GM13977 (cell line): ENCODE measurements around the gene VRTN.

Experiments
- DNase-seq: peaks from one replicate; pipeline ENCODE4 v3.0.0; 2012; ENCODE audit warnings: low spot score
- in situ Hi-C: fragments of 300-500 bp; cut with MboI; formaldehyde crosslinking; loops from one replicate; pipeline ENCODE4 v1.12.0; 2022; ENCODE audit warnings: low sequenced_read_pairs, low pct_unique_long_range_greater_than_20kb, mixed read lengths, inconsistent platforms; ENCODE audit not compliant: unreplicated experiment
- TF ChIP-seq, protein P1 (sequence below): IDR thresholded peaks from 2 replicates; pipeline ENCODE4 v1.5.1; 2012; ENCODE audit warnings: mild to moderate bottlenecking, control low read depth; ENCODE audit not compliant: insufficient read depth; ENCODE audit errors: extremely low read depth, missing control alignments

VRTN gene

DNA sequence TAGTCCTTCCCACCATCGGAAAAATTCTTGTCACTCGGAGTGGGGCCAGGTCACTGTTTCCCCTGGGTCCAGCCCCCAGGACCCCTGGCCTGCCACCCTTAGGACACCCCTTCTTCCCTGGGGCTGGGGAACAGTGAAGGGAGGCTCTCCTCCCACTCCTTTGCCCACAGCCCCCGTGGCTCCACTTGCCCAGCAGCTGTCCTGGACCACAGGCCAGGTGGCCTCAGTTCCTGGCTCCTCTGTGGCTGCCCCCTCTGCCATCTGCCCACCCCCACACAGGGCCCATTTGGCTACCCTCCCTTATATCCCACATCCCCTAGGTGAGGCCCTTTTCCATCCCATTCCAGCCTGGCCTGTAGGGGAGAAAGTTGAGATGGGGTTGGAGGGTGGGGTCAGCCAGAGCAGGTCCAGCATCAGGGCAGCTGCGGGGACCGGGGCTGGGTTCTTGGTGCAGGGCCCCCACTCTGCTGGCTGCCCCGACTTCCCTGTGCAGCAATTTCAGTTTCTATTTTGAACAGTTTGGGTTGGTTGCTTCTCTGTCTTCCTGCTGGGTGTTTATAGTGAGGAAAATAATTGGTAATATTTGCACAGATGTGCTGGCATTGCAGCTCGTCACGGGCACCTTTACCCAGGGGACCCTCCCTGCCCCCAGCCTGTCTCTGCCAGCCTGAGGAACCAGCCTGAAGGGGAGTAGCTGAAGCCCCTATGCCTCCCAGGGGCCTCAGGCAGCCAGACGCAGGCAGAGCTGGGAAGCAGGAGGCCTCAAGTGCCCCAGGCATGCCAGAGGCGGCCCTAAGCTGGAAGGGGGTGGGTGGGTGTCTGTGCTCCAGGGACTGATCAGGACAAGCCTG lies 54.4 kb downstream of the VRTN start:
- no peak for DNase-seq
- TF ChIP-seq, protein P1, sequence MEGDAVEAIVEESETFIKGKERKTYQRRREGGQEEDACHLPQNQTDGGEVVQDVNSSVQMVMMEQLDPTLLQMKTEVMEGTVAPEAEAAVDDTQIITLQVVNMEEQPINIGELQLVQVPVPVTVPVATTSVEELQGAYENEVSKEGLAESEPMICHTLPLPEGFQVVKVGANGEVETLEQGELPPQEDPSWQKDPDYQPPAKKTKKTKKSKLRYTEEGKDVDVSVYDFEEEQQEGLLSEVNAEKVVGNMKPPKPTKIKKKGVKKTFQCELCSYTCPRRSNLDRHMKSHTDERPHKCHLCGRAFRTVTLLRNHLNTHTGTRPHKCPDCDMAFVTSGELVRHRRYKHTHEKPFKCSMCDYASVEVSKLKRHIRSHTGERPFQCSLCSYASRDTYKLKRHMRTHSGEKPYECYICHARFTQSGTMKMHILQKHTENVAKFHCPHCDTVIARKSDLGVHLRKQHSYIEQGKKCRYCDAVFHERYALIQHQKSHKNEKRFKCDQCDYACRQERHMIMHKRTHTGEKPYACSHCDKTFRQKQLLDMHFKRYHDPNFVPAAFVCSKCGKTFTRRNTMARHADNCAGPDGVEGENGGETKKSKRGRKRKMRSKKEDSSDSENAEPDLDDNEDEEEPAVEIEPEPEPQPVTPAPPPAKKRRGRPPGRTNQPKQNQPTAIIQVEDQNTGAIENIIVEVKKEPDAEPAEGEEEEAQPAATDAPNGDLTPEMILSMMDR: no peak
- in situ Hi-C loops: no loop called here

DNA sequence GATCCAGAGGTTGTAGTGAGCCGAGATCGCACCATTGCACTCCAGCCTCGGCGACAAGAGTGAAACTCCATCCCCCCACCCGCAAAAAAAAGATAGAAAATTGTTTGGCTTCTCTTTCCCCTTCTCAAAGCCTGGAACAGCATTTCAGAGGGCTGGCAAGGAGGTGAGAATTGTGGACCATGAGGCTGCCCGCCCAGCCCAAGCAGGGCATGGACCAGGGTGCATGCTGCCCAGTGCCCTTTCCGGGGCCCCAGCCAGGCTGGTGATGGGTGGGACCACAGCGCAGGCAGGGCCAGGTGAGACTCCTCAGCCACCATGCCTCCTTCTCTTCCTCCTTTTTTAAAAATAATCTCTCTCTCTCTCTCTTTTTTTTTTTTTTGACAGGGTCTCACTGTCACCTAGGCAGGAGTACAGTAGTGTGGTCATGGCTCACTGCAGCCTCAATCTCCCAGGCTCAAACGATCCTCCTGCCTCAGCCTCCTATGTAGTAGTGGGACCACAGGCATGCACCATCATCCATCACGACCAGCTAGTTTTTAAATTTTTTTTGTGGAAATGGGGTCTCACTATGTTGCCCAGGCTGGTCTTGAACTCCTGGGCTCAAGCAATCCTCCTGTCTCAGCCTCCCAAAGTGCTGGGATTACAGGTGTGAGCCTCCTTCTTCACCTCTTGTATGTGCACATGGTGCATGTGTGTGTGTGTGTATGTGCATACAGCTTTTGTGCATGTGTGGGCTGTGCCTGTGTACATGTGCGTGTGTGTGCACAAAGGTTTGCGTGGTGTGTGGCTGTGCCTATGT lies 55.5 kb downstream of the VRTN start:
- TF ChIP-seq, protein P1: no peak
- in situ Hi-C loops: no loop called here
- no peak for DNase-seq

DNA sequence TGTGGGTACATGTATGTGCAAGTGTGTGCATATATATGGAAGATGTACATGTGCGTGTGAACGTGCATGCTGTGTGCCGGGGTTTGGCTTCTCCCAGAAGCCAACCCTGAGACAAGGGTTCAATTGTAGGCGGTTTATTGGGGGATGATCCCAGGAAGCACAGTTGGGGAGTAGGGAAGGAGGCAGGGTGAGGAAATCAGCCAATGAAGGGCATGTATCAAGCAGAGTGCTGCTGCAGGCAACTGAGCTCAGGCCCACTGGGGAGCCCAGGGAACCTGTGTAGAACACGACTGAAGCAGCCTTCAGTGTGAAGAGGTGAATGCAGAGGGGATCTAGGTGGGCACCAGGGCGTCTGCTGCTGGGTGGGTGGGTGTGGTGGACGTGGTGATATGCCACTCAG lies 56.2 kb downstream of the VRTN start:
- TF ChIP-seq, protein P1: no peak
- in situ Hi-C loops: no loop called here
- no peak for DNase-seq

DNA sequence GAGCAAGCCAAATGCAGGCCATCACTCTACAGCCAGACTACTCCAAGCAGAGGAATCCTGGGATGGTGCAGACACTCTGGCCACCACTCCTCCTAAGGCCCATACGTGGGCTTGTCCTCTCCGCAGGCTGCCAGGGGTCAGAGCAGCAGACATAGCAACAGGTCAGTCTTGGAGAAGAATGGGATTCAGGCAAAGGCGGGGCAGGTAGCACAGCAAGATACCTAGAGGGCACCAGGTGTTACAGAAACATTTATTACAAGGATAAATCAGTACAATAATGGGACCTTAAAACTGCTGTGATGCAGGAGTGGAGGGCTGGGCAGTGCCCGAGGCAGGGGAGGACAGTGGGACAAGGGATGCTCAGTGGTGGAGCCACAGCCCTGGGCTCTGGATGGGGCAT lies 57.4 kb downstream of the VRTN start:
- no peak for DNase-seq
- TF ChIP-seq, protein P1: no peak
- in situ Hi-C loops: no loop called here

DNA sequence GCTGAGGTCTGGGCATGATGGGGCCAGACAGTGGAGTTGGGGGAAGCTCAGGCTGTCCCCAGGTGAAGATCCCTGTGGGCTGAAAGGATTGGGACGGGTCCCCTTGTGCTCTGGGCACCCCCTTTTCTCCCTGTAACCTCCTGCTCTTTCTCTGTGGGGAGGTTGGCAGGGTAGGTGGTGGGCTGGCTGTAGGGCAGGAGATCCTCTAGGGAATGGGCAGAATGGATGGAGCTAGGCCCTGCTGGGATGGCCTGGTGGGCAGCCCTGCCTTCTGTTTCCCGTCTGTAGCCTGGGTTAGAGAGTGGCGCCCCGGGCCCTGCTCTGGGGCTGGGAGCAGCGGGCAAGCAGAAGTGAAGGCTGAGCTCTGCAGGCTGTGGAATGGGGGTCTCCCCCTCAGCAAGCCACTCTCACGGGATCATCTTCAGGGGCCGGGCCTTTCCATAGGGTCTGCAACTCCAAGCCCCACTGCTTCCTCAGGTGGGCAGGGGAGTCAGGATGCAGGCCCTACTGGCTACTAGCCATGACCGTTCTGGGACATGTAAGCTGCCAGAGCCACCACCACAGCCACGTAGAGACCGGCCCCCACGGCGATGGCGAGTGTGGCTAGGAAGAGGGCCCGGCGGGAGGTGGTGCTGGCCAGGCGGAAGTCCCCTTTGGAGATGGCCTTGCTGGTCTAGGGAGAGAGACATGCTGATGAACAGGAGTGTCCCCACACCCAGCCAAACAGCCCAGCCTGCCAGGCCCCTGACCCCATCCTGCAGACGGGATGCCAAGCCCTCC lies 58.9 kb downstream of the VRTN start:
- DNase-seq: no peak
- in situ Hi-C loops: no loop called here
- TF ChIP-seq, protein P1: no peak

DNA sequence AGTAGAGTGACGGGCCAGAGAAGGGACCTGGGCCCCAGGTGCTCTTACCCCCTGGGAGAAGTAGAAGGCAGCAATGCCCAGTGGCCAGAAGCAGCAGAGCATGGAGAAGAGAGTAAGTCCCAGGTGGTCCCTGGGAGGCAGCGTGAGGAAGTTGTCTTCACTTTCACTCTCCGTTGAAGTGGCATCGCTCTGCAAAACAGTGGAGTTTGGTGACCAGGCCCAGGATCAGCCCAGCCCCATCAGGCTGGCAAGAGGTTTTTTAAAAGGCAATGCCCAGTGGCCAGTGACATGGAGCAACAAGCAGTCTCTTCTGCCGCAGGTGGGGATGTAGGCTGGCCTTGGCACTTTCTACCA lies 59.5 kb downstream of the VRTN start:
- DNase-seq: no peak
- in situ Hi-C loops: no loop called here
- TF ChIP-seq, protein P1: no peak
